ENCODE results near the gene FAM216B. TPM values are rescaled to one million over a fixed set of nuclear protein-coding genes. Genes with fewer than 3 reads are reported as not detected.

Gene FAM216B
- total and polyA plus RNA-seq, 10 of the 15 experiments (the other 5 are each of a cell fraction or from before 2014, with no cell fraction given) = not detected

- no TSS peak for BruUV-seq (replicated peaks)
- no peaks in the 10 kb centered on the region for H3K79me2 ChIP-seq (ENCODE audit: control insufficient read depth, insufficient read depth, low read length)
These were observed 18.5 kb upstream of the FAM216B start for GRCh38 chr13:42762917-42763316.

More at GRCh38 chr13:42762917-42763316, 18.5 kb upstream of the FAM216B start:
- POLR2A ChIA-PET = no interaction called here
- TF ChIP-seq ZNF384 (IDR thresholded peaks at IDR 0.05; ENCODE audit: borderline replicate concordance, low read depth, low read length) (no peak), MTA2 (IDR thresholded peaks at IDR 0.05; ENCODE audit: low read depth) (no peak), JUNB (IDR thresholded peaks at IDR 0.05) (no peak), ASH2L (IDR thresholded peaks at IDR 0.05; ENCODE audit: borderline replicate concordance, low read depth) (no peak), SREBF2 (IDR thresholded peaks at IDR 0.05; ENCODE audit: low read length) (no peak), CHD4 (IDR thresholded peaks at IDR 0.05) (no peak), CBFB (IDR thresholded peaks at IDR 0.05; ENCODE audit: low read depth) (no peak), PML (IDR thresholded peaks at IDR 0.05; ENCODE audit: low read length) (no peak), CEBPZ (IDR thresholded peaks at IDR 0.05; ENCODE audit: low read depth, low read length) (no peak), SIX5 (IDR thresholded peaks at IDR 0.05; ENCODE audit: low read depth, low read length, severe bottlenecking) (no peak), ATF2 (IDR thresholded peaks at IDR 0.05; ENCODE audit: low read length) (no peak), DPF2 (IDR thresholded peaks at IDR 0.05) (no peak), FOS (IDR thresholded peaks at IDR 0.05; ENCODE audit: borderline replicate concordance, extremely low read depth, insufficient read length) (no peak), HCFC1 (IDR thresholded peaks at IDR 0.05; ENCODE audit: low read length) (no peak), RBBP5 (conservative IDR thresholded peaks at IDR 0.05) (no peak), STAT1 (conservative IDR thresholded peaks at IDR 0.05) (no peak), BRCA1 (IDR thresholded peaks at IDR 0.05; ENCODE audit: low read depth, low read length) (no peak), KAT2A (conservative IDR thresholded peaks at IDR 0.05; ENCODE audit: control insufficient read depth, low read depth, low read length) (no peak)
- in situ Hi-C loops (cut with MboI) = no loop called here
- no peak for DNase-seq (ENCODE audit: low read depth, low spot score)
- WGBS (ENCODE audit: insufficient coverage, insufficient replicate concordance, low lambda C conversion rate, missing lambda C conversion rate) = 48% methylated on average over 2 of the region's 2 CpGs
- no peak overlapping the region for H2AFZ ChIP-seq (ENCODE audit: control insufficient read depth, low read depth, low read length)
- H3K4me1 ChIP-seq (ENCODE audit: control insufficient read depth, insufficient read depth, low read length) = no peaks in the 10 kb centered on the region
- no peak for FAIRE-seq
- no peaks in the 10 kb centered on the region for H3K36me3 ChIP-seq (ENCODE audit: control insufficient read depth in 2 of 2, insufficient read depth in 2 of 2, low read length in 1 of 2)
- no peaks in the 10 kb centered on the region for H3K27me3 ChIP-seq (replicated peaks in 1 of 2; ENCODE audit: control insufficient read depth in 2 of 2, insufficient read depth in 2 of 2, low read length in 1 of 2)
- RAD21 ChIA-PET (ENCODE audit: unreplicated experiment) = no interaction called here
- CTCF ChIA-PET = no interaction called here
- no peaks in the 10 kb centered on the region; the same call in 2 of the 3 replicates for H3K9me3 ChIP-seq (replicated peaks; ENCODE audit: control insufficient read depth, insufficient read depth, low read length)
- no peak overlapping the region for H3K27ac ChIP-seq (ENCODE audit: control insufficient read depth, insufficient read depth)
- H3K9ac ChIP-seq (ENCODE audit: control insufficient read depth, insufficient read depth, low read length) = no peak overlapping the region
- no peaks in the 10 kb centered on the region for H4K20me1 ChIP-seq (ENCODE audit: control insufficient read depth, insufficient read depth)
- intact Hi-C loops (cut with micrococcal nuclease; ENCODE audit: unreplicated experiment) = no loop called here
- no peak overlapping the region for H3K4me2 ChIP-seq (ENCODE audit: control insufficient read depth, insufficient read depth)
- no peak for ATAC-seq
- no peak overlapping the region for H3K4me3 ChIP-seq
- SMC1A ChIA-PET (ENCODE audit: uncharacterized antibody, unreplicated experiment) = no interaction called here

All from GM12878 (cell line).